GM18861 (cell line): Measurements from ENCODE around the gene MAP7.

ENCODE experiments used
- ATAC-seq: cut with Tn5 transposase; IDR thresholded peaks from one replicate; pipeline ENCODE4 v1.9.1; 2021; ENCODE audit not compliant: unreplicated experiment

Gene MAP7

GRCh38 chr6:136566007-136566487, 15.8 kb upstream of the MAP7 start:
- no peak for ATAC-seq

GRCh38 chr6:136564180-136564579, 14.0 kb upstream of the MAP7 start:
- ATAC-seq = no peak

- ATAC-seq = no peak
Measured at GRCh38 chr6:136563386-136564152, 13.3 kb upstream of the MAP7 start.

- no peak for ATAC-seq
Measured at GRCh38 chr6:136562211-136562610, 12.0 kb upstream of the MAP7 start.

GRCh38 chr6:136553166-136553787, 3.1 kb upstream of the MAP7 start:
- ATAC-seq = no peak

- ATAC-seq = no peak
Measured at GRCh38 chr6:136552054-136552453, 1.8 kb upstream of the MAP7 start.

GRCh38 chr6:136551103-136551502, 881 bp upstream of the MAP7 start:
- no peak for ATAC-seq

- ATAC-seq = peak; percentile 36
Measured at GRCh38 chr6:136550045-136550329, 235 bp downstream of the MAP7 start.

- ATAC-seq = no peak
Measured at GRCh38 chr6:136549300-136550044, 750 bp downstream of the MAP7 start.

- no peak for ATAC-seq
Measured at GRCh38 chr6:136548582-136549299, 1.5 kb downstream of the MAP7 start.

- no peak for ATAC-seq
Measured at GRCh38 chr6:136547871-136548270, 2.4 kb downstream of the MAP7 start.

- no peak for ATAC-seq
Measured at GRCh38 chr6:136547336-136547735, 2.9 kb downstream of the MAP7 start.

- ATAC-seq = no peak
Measured at GRCh38 chr6:136546331-136546730, 3.9 kb downstream of the MAP7 start.

- ATAC-seq = no peak
Measured at GRCh38 chr6:136544326-136544725, 5.9 kb downstream of the MAP7 start.

GRCh38 chr6:136541395-136541794, 8.8 kb downstream of the MAP7 start:
- ATAC-seq = no peak

GRCh38 chr6:136539967-136540652, 10.1 kb downstream of the MAP7 start:
- ATAC-seq = no peak

- ATAC-seq = no peak
Measured at GRCh38 chr6:136538836-136539235, 11.4 kb downstream of the MAP7 start.

- ATAC-seq = no peak
Measured at GRCh38 chr6:136535880-136536650, 14.2 kb downstream of the MAP7 start.

GRCh38 chr6:136535017-136535765, 15.0 kb downstream of the MAP7 start:
- no peak for ATAC-seq
